ENCODE results near the gene TMEM106C.

The TMEM106C gene

GRCh38 chr12:47979686-47980085 is 16.3 kb downstream of the TMEM106C start:
- no peak for TF ChIP-seq CTCF (IDR thresholded peaks at IDR 0.05)

GRCh38 chr12:47980197-47980596 is 16.8 kb downstream of the TMEM106C start:
- H3K36me3 ChIP-seq (ENCODE audit: control insufficient read depth, insufficient read depth, low read length), result no peaks in the 10 kb centered on the region
- H3K27ac ChIP-seq, result no peak overlapping the region
- no peak overlapping the region for H3K4me3 ChIP-seq (ENCODE audit: low read depth, low read length)
- no peak for TF ChIP-seq CTCF (IDR thresholded peaks at IDR 0.05)
- H3K9me3 ChIP-seq (ENCODE audit: control insufficient read depth, low read length), result no peaks in the 10 kb centered on the region
- no peaks in the 10 kb centered on the region for H3K79me2 ChIP-seq
- no peaks in the 10 kb centered on the region for H3K4me1 ChIP-seq
- no peaks in the 10 kb centered on the region for H3K27me3 ChIP-seq (ENCODE audit: control insufficient read depth, insufficient read depth, low read length)
- no peak overlapping the region for H3K4me2 ChIP-seq (ENCODE audit: low read length)
- H2AFZ ChIP-seq, result no peak overlapping the region
- no peak overlapping the region for H3K9ac ChIP-seq

More at GRCh38 chr12:47979686-47980085, 16.3 kb downstream of the TMEM106C start:
- Histone ChIP-seq H3K4me2 (ENCODE audit: low read length) (no peak overlapping the region), H3K9me3 (ENCODE audit: control insufficient read depth, low read length) (no peaks in the 10 kb centered on the region), H2AFZ (no peak overlapping the region), H3K4me1 (no peaks in the 10 kb centered on the region), H3K4me3 (ENCODE audit: low read depth, low read length) (no peak overlapping the region), H3K79me2 (no peaks in the 10 kb centered on the region), H3K27me3 (ENCODE audit: control insufficient read depth, insufficient read depth, low read length) (no peaks in the 10 kb centered on the region), H3K9ac (no peak overlapping the region), H3K27ac (no peak overlapping the region), H3K36me3 (ENCODE audit: control insufficient read depth, insufficient read depth, low read length) (no peaks in the 10 kb centered on the region)

- H2AFZ ChIP-seq, result no peak overlapping the region
Observed at GRCh38 chr12:47980779-47981495, 17.5 kb downstream of the TMEM106C start.

GRCh38 chr12:47981496-47982260 is 18.3 kb downstream of the TMEM106C start:
- Histone ChIP-seq H3K9ac (no peak overlapping the region), H3K79me2 (no peaks in the 10 kb centered on the region), H3K36me3 (ENCODE audit: control insufficient read depth, insufficient read depth, low read length) (no peaks in the 10 kb centered on the region), H3K9me3 (ENCODE audit: control insufficient read depth, low read length) (no peaks in the 10 kb centered on the region), H3K4me2 (ENCODE audit: low read length) (no peak overlapping the region), H3K4me1 (no peaks in the 10 kb centered on the region), H3K27me3 (ENCODE audit: control insufficient read depth, insufficient read depth, low read length) (no peaks in the 10 kb centered on the region), H3K4me3 (ENCODE audit: low read depth, low read length) (no peak overlapping the region), H3K27ac (no peak overlapping the region), H2AFZ (no peak overlapping the region)
- no peak for TF ChIP-seq CTCF (IDR thresholded peaks at IDR 0.05)

More at GRCh38 chr12:47980779-47981495, 17.5 kb downstream of the TMEM106C start:
- Histone ChIP-seq H3K4me3 (ENCODE audit: low read depth, low read length) (no peak overlapping the region), H3K4me1 (no peaks in the 10 kb centered on the region), H3K27ac (no peak overlapping the region), H3K9ac (no peak overlapping the region), H3K79me2 (no peaks in the 10 kb centered on the region), H3K36me3 (ENCODE audit: control insufficient read depth, insufficient read depth, low read length) (no peaks in the 10 kb centered on the region), H3K9me3 (ENCODE audit: control insufficient read depth, low read length) (no peaks in the 10 kb centered on the region), H3K27me3 (ENCODE audit: control insufficient read depth, insufficient read depth, low read length) (no peaks in the 10 kb centered on the region), H3K4me2 (ENCODE audit: low read length) (no peak overlapping the region)
- TF ChIP-seq CTCF (IDR thresholded peaks at IDR 0.05), result no peak

Measured in parathyroid adenoma (tissue), 2 donors.